A549 (cell line): Measurements from ENCODE around the gene WFS1.

Experiments
- MAX ChIP-seq: IDR thresholded peaks from 2 replicates; pipeline ENCODE4 v1.6.1; 2012
- TP53 ChIP-seq: fragments of 250-450 bp; sonication (Bioruptor Pico); IDR thresholded peaks from 2 replicates; pipeline ENCODE4 v1.5.0; 2021; ENCODE audit warnings: mild to moderate bottlenecking, moderate library complexity

- TF ChIP-seq MAX (no peak), TP53 (CRISPR knock-in tag) (no peak)
Observed at GRCh38 chr4:6331018-6331417, 61.4 kb downstream of the WFS1 start.
